Measurements from ENCODE around the gene SLC25A3. TPM values are rescaled to one million over a fixed set of nuclear protein-coding genes. Genes with fewer than 3 reads are reported as not detected.

Gene SLC25A3
- total and polyA plus RNA-seq, 2 of the 13 experiments (the other 11 are each of a cell fraction or from before 2014, with no cell fraction given): 292 to 829 TPM

DNA sequence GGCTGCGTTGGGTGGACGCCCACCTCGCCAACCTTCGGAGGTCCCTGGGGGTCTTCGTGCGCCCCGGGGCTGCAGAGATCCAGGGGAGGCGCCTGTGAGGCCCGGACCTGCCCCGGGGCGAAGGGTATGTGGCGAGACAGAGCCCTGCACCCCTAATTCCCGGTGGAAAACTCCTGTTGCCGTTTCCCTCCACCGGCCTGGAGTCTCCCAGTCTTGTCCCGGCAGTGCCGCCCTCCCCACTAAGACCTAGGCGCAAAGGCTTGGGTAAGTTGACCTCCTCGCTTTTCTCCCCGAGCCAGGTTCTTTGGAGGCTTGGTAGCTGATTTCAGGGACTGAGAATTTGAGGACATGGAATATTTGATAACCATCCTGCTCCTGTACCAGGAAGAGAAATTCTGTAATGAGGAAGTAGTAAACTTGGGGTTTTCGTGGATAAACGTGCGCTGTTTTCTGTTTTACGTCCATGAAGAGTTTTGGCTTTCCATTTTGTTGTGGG is 52.1 kb downstream of the SLC25A3 start (continued):
- TF ChIP-seq, protein P1, sequence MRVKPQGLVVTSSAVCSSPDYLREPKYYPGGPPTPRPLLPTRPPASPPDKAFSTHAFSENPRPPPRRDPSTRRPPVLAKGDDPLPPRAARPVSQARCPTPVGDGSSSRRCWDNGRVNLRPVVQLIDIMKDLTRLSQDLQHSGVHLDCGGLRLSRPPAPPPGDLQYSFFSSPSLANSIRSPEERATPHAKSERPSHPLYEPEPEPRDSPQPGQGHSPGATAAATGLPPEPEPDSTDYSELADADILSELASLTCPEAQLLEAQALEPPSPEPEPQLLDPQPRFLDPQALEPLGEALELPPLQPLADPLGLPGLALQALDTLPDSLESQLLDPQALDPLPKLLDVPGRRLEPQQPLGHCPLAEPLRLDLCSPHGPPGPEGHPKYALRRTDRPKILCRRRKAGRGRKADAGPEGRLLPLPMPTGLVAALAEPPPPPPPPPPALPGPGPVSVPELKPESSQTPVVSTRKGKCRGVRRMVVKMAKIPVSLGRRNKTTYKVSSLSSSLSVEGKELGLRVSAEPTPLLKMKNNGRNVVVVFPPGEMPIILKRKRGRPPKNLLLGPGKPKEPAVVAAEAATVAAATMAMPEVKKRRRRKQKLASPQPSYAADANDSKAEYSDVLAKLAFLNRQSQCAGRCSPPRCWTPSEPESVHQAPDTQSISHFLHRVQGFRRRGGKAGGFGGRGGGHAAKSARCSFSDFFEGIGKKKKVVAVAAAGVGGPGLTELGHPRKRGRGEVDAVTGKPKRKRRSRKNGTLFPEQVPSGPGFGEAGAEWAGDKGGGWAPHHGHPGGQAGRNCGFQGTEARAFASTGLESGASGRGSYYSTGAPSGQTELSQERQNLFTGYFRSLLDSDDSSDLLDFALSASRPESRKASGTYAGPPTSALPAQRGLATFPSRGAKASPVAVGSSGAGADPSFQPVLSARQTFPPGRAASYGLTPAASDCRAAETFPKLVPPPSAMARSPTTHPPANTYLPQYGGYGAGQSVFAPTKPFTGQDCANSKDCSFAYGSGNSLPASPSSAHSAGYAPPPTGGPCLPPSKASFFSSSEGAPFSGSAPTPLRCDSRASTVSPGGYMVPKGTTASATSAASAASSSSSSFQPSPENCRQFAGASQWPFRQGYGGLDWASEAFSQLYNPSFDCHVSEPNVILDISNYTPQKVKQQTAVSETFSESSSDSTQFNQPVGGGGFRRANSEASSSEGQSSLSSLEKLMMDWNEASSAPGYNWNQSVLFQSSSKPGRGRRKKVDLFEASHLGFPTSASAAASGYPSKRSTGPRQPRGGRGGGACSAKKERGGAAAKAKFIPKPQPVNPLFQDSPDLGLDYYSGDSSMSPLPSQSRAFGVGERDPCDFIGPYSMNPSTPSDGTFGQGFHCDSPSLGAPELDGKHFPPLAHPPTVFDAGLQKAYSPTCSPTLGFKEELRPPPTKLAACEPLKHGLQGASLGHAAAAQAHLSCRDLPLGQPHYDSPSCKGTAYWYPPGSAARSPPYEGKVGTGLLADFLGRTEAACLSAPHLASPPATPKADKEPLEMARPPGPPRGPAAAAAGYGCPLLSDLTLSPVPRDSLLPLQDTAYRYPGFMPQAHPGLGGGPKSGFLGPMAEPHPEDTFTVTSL (CRISPR knock-in tag; IDR thresholded peaks at IDR 0.05; ENCODE audit: borderline replicate concordance): no peak; the same call in 1 of the 2 replicates
- TF ChIP-seq SP2 (CRISPR knock-in tag; IDR thresholded peaks at IDR 0.05) (no peak), RFXAP (CRISPR knock-in tag; IDR thresholded peaks at IDR 0.05; ENCODE audit: borderline replicate concordance) (no peak), ZNF468 (CRISPR knock-in tag; IDR thresholded peaks at IDR 0.05) (no peak), YEATS2 (CRISPR knock-in tag; IDR thresholded peaks at IDR 0.05; ENCODE audit: borderline replicate concordance) (no peak), ZNF775 (CRISPR knock-in tag; IDR thresholded peaks at IDR 0.05; ENCODE audit: borderline replicate concordance) (no peak), MLLT10 (CRISPR knock-in tag; IDR thresholded peaks at IDR 0.05) (no peak), ZZZ3 (CRISPR knock-in tag; IDR thresholded peaks at IDR 0.05; ENCODE audit: borderline replicate concordance) (no peak), TCF12 (IDR thresholded peaks at IDR 0.05) (no peak), TCF12 (CRISPR knock-in tag; IDR thresholded peaks at IDR 0.05) (no peak), ZNF605 (CRISPR knock-in tag; IDR thresholded peaks at IDR 0.05) (no peak), HNRNPUL1 (IDR thresholded peaks at IDR 0.05; ENCODE audit: low read depth, low read length) (no peak), HOXA9 (CRISPR knock-in tag; IDR thresholded peaks at IDR 0.05; ENCODE audit: borderline replicate concordance) (no peak), ZNF33B (CRISPR knock-in tag; IDR thresholded peaks at IDR 0.05) (no peak), HMG20B (CRISPR knock-in tag; conservative IDR thresholded peaks at IDR 0.05) (no peak), ZNF652 (CRISPR knock-in tag; IDR thresholded peaks at IDR 0.05; ENCODE audit: borderline replicate concordance, low read depth) (no peak), CBFB (CRISPR knock-in tag; IDR thresholded peaks at IDR 0.05) (no peak)
- TF ChIP-seq, protein P2, sequence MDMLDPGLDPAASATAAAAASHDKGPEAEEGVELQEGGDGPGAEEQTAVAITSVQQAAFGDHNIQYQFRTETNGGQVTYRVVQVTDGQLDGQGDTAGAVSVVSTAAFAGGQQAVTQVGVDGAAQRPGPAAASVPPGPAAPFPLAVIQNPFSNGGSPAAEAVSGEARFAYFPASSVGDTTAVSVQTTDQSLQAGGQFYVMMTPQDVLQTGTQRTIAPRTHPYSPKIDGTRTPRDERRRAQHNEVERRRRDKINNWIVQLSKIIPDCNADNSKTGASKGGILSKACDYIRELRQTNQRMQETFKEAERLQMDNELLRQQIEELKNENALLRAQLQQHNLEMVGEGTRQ (IDR thresholded peaks at IDR 0.05; ENCODE audit: low read depth, low read length): no peak
- TF ChIP-seq, protein P2 (CRISPR knock-in tag; IDR thresholded peaks at IDR 0.05; ENCODE audit: borderline replicate concordance): no peak
- TF ChIP-seq, protein P3, sequence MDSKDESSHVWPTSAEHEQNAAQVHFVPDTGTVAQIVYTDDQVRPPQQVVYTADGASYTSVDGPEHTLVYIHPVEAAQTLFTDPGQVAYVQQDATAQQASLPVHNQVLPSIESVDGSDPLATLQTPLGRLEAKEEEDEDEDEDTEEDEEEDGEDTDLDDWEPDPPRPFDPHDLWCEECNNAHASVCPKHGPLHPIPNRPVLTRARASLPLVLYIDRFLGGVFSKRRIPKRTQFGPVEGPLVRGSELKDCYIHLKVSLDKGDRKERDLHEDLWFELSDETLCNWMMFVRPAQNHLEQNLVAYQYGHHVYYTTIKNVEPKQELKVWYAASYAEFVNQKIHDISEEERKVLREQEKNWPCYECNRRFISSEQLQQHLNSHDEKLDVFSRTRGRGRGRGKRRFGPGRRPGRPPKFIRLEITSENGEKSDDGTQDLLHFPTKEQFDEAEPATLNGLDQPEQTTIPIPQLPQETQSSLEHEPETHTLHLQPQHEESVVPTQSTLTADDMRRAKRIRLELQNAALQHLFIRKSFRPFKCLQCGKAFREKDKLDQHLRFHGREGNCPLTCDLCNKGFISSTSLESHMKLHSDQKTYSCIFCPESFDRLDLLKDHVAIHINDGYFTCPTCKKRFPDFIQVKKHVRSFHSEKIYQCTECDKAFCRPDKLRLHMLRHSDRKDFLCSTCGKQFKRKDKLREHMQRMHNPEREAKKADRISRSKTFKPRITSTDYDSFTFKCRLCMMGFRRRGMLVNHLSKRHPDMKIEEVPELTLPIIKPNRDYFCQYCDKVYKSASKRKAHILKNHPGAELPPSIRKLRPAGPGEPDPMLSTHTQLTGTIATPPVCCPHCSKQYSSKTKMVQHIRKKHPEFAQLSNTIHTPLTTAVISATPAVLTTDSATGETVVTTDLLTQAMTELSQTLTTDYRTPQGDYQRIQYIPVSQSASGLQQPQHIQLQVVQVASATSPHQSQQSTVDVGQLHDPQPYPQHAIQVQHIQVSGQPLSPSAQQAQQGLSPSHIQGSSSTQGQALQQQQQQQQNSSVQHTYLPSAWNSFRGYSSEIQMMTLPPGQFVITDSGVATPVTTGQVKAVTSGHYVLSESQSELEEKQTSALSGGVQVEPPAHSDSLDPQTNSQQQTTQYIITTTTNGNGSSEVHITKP (CRISPR knock-in tag; IDR thresholded peaks at IDR 0.05; ENCODE audit: low read depth): no peak

All from HepG2 (cell line).